ENCODE data around the gene TRAF1. TPM values are rescaled to one million over a fixed set of nuclear protein-coding genes. Genes with fewer than 3 reads are reported as not detected.

The TRAF1 gene
- total and polyA plus RNA-seq, 2 of the 13 experiments (the other 11 are each of a cell fraction or from before 2014, with no cell fraction given) = 0.44 to 1.0 TPM

DNA sequence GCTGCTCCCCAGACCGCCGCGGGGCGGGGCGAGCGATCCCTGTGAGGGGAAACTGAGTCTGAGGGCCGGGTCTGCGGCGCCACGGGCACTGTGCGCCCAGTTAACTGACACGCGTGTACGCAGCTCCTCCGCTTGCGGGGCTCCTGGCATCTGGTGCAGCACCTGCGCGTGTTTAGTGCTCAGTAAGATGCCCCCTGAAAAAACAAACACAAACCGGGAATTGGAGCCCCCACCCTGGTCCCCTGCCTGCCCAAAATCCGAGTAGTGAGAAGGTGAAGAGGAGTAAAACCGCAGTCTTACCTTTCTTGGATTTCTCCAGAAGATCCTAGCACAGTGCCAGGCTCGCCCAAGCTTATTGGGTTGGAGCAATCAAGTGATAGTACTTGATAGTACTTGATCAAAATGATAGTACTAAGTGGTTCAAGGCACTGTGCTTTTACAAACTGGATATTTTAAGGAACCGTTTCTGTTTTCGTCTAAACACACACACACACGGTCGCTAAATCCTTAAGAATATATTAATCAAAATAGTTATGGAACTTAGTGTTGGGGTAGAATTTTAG is 2.7 kb upstream of the TRAF1 start (continued):
- no peak for TF ChIP-seq ZNF496 (CRISPR knock-in tag; IDR thresholded peaks at IDR 0.05; ENCODE audit: insufficient replicate concordance)
- TF ChIP-seq ARHGAP35 (CRISPR knock-in tag; IDR thresholded peaks at IDR 0.05; ENCODE audit: borderline replicate concordance) = no peak
- TF ChIP-seq NR0B2 (CRISPR knock-in tag; IDR thresholded peaks at IDR 0.05) = no peak
- TF ChIP-seq RAD51 (IDR thresholded peaks at IDR 0.05; ENCODE audit: borderline replicate concordance) = no peak
- TF ChIP-seq ZFAT (CRISPR knock-in tag; conservative IDR thresholded peaks at IDR 0.05) = no peak
- TF ChIP-seq HES4 (CRISPR knock-in tag; IDR thresholded peaks at IDR 0.05; ENCODE audit: borderline replicate concordance) = 0 out of 2 replicates have a peak, but pooled peaks have one; percentile 33
- TF ChIP-seq ZSCAN20 (CRISPR knock-in tag; IDR thresholded peaks at IDR 0.05; ENCODE audit: borderline replicate concordance) = peak; percentile 8; the same call in 1 of the 2 replicates
- TF ChIP-seq ZNF746 (CRISPR knock-in tag; IDR thresholded peaks at IDR 0.05) = no peak
- peak; percentile 80; the same call in 1 of the 2 replicates for TF ChIP-seq ZBTB38 (CRISPR knock-in tag; IDR thresholded peaks at IDR 0.05)
- TF ChIP-seq ZBTB40 (IDR thresholded peaks at IDR 0.05) = no peak
- TF ChIP-seq ZBTB40 (CRISPR knock-in tag; IDR thresholded peaks at IDR 0.05) = no peak
- TF ChIP-seq ETS1 (CRISPR knock-in tag; IDR thresholded peaks at IDR 0.05) = no peak
- no peak for TF ChIP-seq SNRNP70 (IDR thresholded peaks at IDR 0.05; ENCODE audit: low read depth, low read length)
- TF ChIP-seq MYC (CRISPR knock-in tag; IDR thresholded peaks at IDR 0.05; ENCODE audit: borderline replicate concordance) = no peak
- TF ChIP-seq ZNF33B (CRISPR knock-in tag; IDR thresholded peaks at IDR 0.05) = no peak
- no peak for TF ChIP-seq CENPT (CRISPR knock-in tag; IDR thresholded peaks at IDR 0.05; ENCODE audit: low read depth)
- TF ChIP-seq CHD4 (IDR thresholded peaks at IDR 0.05; ENCODE audit: borderline replicate concordance, low read length) = no peak
- TF ChIP-seq, protein P1, sequence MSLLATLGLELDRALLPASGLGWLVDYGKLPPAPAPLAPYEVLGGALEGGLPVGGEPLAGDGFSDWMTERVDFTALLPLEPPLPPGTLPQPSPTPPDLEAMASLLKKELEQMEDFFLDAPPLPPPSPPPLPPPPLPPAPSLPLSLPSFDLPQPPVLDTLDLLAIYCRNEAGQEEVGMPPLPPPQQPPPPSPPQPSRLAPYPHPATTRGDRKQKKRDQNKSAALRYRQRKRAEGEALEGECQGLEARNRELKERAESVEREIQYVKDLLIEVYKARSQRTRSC (CRISPR knock-in tag; IDR thresholded peaks at IDR 0.05; ENCODE audit: low read depth) = no peak
- no peak for TF ChIP-seq ZNF432 (CRISPR knock-in tag; IDR thresholded peaks at IDR 0.05; ENCODE audit: borderline replicate concordance)

Data from HepG2 (cell line).